Neural progenitor cell (in vitro differentiated cells): ENCODE data around the gene SLC39A3. TPM values are rescaled to one million over a fixed set of nuclear protein-coding genes. Genes with fewer than 3 reads are reported as not detected.

ENCODE experiments used
- DNase-seq: peaks from one replicate; pipeline ENCODE4 v3.0.0-alpha.2; 2016; ENCODE audit warnings: low spot score
- H2AFZ ChIP-seq: fragments of 200-600 bp; sonication (generic); replicated peaks from 2 replicates; pipeline ENCODE4 v1.6.1; 2016; ENCODE audit warnings: antibody characterized with exemption
- H3F3A ChIP-seq: fragments of 200-600 bp; sonication (generic); 2 replicates; pipeline ENCODE4 v1.6.1; 2016; ENCODE audit warnings: antibody characterized with exemption, low read depth
- H3K27ac ChIP-seq: fragments of 200-600 bp; sonication (generic); 2 replicates; pipeline ENCODE4 v1.5.1; 2016; ENCODE audit warnings: mild to moderate bottlenecking
- H3K27me3 ChIP-seq: fragments of 200-600 bp; sonication (generic); 2 replicates; pipeline ENCODE4 v1.6.1; 2016; ENCODE audit warnings: mild to moderate bottlenecking, moderate library complexity
- H3K36me3 ChIP-seq: fragments of 200-600 bp; sonication (generic); 2 replicates; pipeline ENCODE4 v1.5.1; 2016
- H3K4me1 ChIP-seq: fragments of 200-600 bp; sonication (generic); 2 replicates; pipeline ENCODE4 v1.6.1; 2016; ENCODE audit warnings: mixed run types
- H3K4me2 ChIP-seq: fragments of 200-600 bp; sonication (generic); 2 replicates; pipeline ENCODE4 v1.6.1; 2016
- H3K4me3 ChIP-seq: fragments of 200-600 bp; sonication (generic); 2 replicates; pipeline ENCODE4 v1.5.1; 2016
- H3K79me2 ChIP-seq: fragments of 200-600 bp; sonication (generic); 2 replicates; pipeline ENCODE4 v1.6.1; 2016; ENCODE audit warnings: low read depth
- H3K9ac ChIP-seq: fragments of 200-600 bp; sonication (generic); 2 replicates; pipeline ENCODE4 v1.6.1; 2016
- H3K9me3 ChIP-seq: fragments of 200-600 bp; sonication (generic); 2 replicates; pipeline ENCODE4 v1.5.1; 2016; ENCODE audit warnings: low read depth
- H4K20me1 ChIP-seq: fragments of 200-600 bp; sonication (generic); 2 replicates; pipeline ENCODE4 v1.6.1; 2016; ENCODE audit warnings: low read depth
- H3K27ac Mint-ChIP-seq: 3 replicates; pipeline ENCODE4 v1.8.0; 2021; ENCODE audit warnings: mixed read lengths
- H3K27me3 Mint-ChIP-seq: 2 replicates; pipeline ENCODE4 v1.8.0; 2022; ENCODE audit warnings: low read depth, mild to moderate bottlenecking, inconsistent platforms, moderate library complexity, mixed read lengths; ENCODE audit not compliant: insufficient read depth
- H3K36me3 Mint-ChIP-seq: 3 replicates; pipeline ENCODE4 v1.8.0; 2021; ENCODE audit warnings: mixed read lengths
- H3K4me1 Mint-ChIP-seq: 3 replicates; pipeline ENCODE4 v1.8.0; 2021; ENCODE audit warnings: mixed read lengths
- H3K4me3 Mint-ChIP-seq: 3 replicates; pipeline ENCODE4 v1.8.0; 2021; ENCODE audit warnings: mild to moderate bottlenecking, moderate library complexity, mixed read lengths
- H3K9me3 Mint-ChIP-seq: 3 replicates; pipeline ENCODE4 v1.8.0; 2020; ENCODE audit warnings: mixed read lengths
- EZH2 ChIP-seq: fragments of 200-600 bp; sonication (generic); IDR thresholded peaks from 2 replicates; pipeline ENCODE4 v1.6.1; 2017; ENCODE audit warnings: antibody characterized with exemption, mild to moderate bottlenecking, moderate library complexity
- EZH2phosphoT487 ChIP-seq: fragments of 200-600 bp; sonication (generic); IDR thresholded peaks from 2 replicates; pipeline ENCODE4 v1.6.1; 2017; ENCODE audit warnings: antibody characterized with exemption
- total RNA-seq: library from RNA; depleted of rRNA; stranded (reverse); fragments of >200 nt; gene quantifications from 2 replicates; pipeline ENCODE4 v1.2.3, GENCODE V29; 2015; ENCODE audit warnings: low replicate concordance
- TF ChIP-seq, protein P1 (sequence below): fragments of 200-600 bp; sonication (generic); IDR thresholded peaks from 2 replicates; pipeline ENCODE4 v1.5.1; 2017; ENCODE audit warnings: antibody characterized with exemption, mild to moderate bottlenecking

The SLC39A3 gene
- total RNA-seq, 1 donor from 2014 or later, result 6.1 TPM

DNA sequence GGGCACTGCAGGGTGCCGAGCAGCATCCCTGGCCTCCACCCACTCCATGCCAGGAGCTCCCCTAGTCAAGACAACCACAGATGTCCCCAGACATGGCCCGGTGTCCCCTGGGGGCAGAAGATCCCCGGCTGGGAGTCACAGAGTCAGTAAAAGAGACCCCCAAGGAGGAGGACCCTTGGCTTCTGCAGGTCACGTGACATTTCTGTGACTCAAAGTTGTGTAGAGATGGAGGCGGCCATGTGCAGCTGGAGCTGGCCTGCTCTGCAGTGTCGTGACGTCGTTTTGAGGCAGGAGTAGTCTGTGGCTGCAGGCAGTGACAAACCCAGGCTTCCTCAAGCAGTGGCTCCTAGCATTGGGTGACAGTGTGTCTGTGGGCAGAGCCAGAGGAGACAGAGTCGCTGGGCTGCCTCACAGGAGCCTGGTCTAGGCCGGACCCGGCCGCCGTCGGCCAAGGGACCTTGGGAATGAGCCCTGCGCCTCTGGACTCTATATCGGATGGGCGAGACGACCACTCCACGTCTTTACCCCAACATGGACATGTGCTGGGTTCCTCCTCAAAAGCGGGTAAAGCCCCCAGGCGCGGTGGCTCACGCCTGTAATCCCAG, 10.9 kb downstream of the SLC39A3 start:
- Mint-ChIP-seq H3K27ac (no peak overlapping the region), H3K4me1 (peaks cover 7% of the 10 kb centered on the region), H3K9me3 (no peaks in the 10 kb centered on the region), H3K4me3 (no peak overlapping the region), H3K36me3 (peaks cover under 1% of the 10 kb centered on the region), H3K27me3 (no peaks in the 10 kb centered on the region)
- Histone ChIP-seq H3F3A (no peaks in the 10 kb centered on the region), H3K79me2 (no peaks in the 10 kb centered on the region), H3K36me3 (no peaks in the 10 kb centered on the region), H3K4me2 (no peak overlapping the region), H3K27ac (no peak overlapping the region), H3K4me3 (no peak overlapping the region), H4K20me1 (peaks cover 5% of the 10 kb centered on the region), H2AFZ (no peak overlapping the region), H3K9me3 (no peaks in the 10 kb centered on the region), H3K9ac (no peak overlapping the region), H3K27me3 (peaks cover 26% of the 10 kb centered on the region), H3K4me1 (no peaks in the 10 kb centered on the region)
- TF ChIP-seq EZH2phosphoT487 (no peak), EZH2 (no peak)
- TF ChIP-seq, protein P1, sequence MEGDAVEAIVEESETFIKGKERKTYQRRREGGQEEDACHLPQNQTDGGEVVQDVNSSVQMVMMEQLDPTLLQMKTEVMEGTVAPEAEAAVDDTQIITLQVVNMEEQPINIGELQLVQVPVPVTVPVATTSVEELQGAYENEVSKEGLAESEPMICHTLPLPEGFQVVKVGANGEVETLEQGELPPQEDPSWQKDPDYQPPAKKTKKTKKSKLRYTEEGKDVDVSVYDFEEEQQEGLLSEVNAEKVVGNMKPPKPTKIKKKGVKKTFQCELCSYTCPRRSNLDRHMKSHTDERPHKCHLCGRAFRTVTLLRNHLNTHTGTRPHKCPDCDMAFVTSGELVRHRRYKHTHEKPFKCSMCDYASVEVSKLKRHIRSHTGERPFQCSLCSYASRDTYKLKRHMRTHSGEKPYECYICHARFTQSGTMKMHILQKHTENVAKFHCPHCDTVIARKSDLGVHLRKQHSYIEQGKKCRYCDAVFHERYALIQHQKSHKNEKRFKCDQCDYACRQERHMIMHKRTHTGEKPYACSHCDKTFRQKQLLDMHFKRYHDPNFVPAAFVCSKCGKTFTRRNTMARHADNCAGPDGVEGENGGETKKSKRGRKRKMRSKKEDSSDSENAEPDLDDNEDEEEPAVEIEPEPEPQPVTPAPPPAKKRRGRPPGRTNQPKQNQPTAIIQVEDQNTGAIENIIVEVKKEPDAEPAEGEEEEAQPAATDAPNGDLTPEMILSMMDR, result no peak
- no peak for DNase-seq

DNA sequence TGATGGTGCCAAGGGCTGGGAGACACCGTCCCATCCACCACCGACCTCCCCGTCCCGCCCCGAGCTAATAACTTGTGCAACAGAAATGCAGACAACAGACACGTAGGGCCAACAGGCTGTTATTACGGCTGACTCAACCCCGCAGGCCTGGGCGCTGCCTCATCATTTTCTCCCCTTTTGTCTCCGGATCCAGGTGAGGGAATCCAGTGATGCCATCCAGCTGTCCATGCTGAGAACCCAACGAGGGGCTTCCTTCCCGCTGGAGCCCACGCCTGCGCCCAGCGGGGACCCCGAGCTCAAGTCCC, 12.2 kb downstream of the SLC39A3 start:
- H3K36me3 ChIP-seq, result no peaks in the 10 kb centered on the region
- no peak overlapping the region for H3K27ac Mint-ChIP-seq

DNA sequence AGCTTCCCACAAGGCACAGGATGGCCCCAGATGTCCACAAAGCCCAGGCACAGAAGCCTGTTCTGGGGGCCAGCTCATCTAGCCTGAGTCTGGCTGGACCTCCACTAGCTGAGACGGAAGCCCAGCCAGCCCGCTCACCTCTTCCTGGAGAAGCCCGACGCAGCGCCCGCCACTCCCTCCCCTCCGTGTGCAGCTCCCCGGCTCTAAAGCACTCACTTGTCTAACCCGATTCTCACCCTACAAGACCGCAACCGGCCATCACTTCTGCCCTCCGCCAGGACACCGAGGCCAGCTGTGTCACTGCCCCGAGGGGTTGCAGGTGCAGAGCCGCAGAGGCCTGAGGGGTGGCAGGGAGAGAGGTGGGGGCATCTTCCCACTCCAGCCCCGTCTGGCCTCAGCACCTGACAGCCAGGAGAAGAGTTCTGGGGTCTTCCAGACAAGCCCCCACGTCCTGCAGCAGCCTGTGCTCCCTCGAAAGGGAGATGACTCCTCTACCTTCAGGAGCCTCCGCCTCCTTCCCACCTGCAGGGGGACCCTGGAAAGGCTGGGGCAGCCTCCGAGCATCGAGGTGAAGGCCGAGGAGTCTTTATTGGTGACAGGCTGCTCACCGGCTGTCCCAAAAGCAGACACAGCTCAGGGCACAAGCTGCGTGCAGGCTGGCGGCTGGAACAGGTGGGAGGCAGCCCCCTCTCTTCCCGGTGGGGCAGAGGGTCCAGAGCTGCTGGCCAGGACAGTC, 12.7 kb downstream of the SLC39A3 start:
- TF ChIP-seq, protein P1, result no peak
- TF ChIP-seq EZH2phosphoT487 (no peak), EZH2 (no peak)
- Histone ChIP-seq H3K4me3 (no peak overlapping the region), H3F3A (no peaks in the 10 kb centered on the region), H3K27me3 (peaks cover 44% of the 10 kb centered on the region), H4K20me1 (no peaks in the 10 kb centered on the region), H3K9ac (no peak overlapping the region), H3K27ac (no peak overlapping the region), H2AFZ (no peak overlapping the region), H3K79me2 (no peaks in the 10 kb centered on the region), H3K9me3 (no peaks in the 10 kb centered on the region), H3K4me1 (no peaks in the 10 kb centered on the region), H3K36me3 (no peaks in the 10 kb centered on the region), H3K4me2 (peak overlapping the region; percentile 42)
- Mint-ChIP-seq H3K27me3 (peaks cover 4% of the 10 kb centered on the region), H3K27ac (no peak overlapping the region), H3K9me3 (no peaks in the 10 kb centered on the region), H3K4me1 (peaks cover 6% of the 10 kb centered on the region), H3K36me3 (no peaks in the 10 kb centered on the region), H3K4me3 (no peak overlapping the region)
- DNase-seq, result peak; percentile 24

More for the DNA sequence above, 12.2 kb downstream of the SLC39A3 start:
- Histone ChIP-seq H3F3A (no peaks in the 10 kb centered on the region), H3K4me2 (no peak overlapping the region), H3K9me3 (no peaks in the 10 kb centered on the region), H3K4me3 (no peak overlapping the region), H4K20me1 (no peaks in the 10 kb centered on the region), H3K79me2 (no peaks in the 10 kb centered on the region), H3K9ac (no peak overlapping the region), H2AFZ (no peak overlapping the region), H3K4me1 (no peaks in the 10 kb centered on the region), H3K27me3 (peaks cover 39% of the 10 kb centered on the region), H3K27ac (no peak overlapping the region)
- H3K36me3 Mint-ChIP-seq, result no peaks in the 10 kb centered on the region
- H3K9me3 Mint-ChIP-seq, result no peaks in the 10 kb centered on the region
- TF ChIP-seq EZH2phosphoT487, result no peak
- TF ChIP-seq EZH2, result no peak
- TF ChIP-seq, protein P1, result no peak
- H3K27me3 Mint-ChIP-seq, result peaks cover 2% of the 10 kb centered on the region
- no peak for DNase-seq
- H3K4me3 Mint-ChIP-seq, result peak overlapping the region; percentile 48
- H3K4me1 Mint-ChIP-seq, result peaks cover 6% of the 10 kb centered on the region
